Measurements from ENCODE around the gene COL6A3.

COL6A3 gene

DNA sequence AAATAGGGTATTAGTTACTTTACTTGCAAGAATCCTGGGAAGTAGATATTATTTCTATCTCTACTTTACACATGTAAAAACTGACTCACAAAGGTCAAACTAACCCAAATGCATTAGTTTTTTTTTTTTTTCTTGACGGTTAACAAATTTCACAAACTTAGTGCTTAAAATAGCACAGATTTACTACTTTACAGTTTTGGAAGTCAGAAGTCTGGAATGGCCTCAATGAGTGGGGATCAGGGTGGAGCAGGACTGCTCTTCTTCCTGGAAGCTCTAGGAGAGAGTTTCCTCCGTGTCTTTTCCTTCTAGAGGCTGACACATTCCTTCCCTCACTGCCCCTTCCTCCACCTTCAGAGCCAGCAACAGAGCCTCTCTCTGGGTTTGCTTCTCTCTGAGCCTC lies 117.2 kb downstream of the COL6A3 start:
- DNase-seq (ENCODE audit: low read depth) = no peak

DNA sequence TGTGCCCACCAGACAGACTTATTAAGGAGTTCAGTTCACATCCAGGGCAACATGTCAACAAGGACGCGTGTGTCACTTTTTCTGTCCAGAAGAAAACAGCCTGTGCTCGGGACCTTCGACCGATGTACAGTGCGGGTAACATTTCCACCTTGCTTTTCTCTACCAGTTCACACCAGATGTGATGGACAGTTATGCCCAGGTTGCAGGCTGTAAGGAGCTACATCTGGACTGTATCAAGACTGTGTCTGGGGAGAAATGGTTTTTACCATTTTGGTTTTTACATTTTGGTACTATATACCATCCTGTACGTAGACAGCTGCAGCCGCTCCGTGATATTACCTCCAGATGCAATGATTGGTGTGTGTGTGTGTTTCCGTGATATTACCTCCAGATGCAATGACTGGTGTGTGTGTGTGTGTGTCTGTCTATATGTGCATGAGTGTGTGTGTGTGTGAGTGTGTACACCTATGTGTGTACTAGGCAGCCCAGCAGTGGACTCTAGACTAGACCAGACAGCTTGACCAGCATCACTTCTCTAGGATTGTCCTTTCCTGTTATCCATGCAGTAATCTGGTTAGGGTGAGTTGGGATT lies 118.0 kb downstream of the COL6A3 start:
- DNase-seq (ENCODE audit: low read depth) = no peak

DNA sequence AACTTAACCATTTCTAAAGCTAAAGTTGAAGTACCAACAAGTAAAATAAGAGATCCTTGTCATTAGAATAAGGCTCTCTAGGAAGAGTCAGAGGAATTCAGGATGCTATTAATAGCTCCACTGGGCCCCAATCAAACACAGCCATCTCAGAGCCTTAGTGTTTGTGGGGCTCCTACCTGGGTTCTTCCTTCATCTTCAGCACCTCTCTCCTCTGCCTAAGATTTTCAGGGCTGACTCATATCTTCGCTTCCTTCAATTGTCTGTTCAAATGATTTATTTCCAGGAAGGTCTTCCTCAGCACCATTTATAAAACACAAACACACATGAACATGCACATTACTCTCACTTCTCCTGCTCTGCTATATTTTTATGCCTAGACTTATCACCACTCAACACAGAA lies 119.5 kb downstream of the COL6A3 start:
- no peak for DNase-seq (ENCODE audit: low read depth)

DNA sequence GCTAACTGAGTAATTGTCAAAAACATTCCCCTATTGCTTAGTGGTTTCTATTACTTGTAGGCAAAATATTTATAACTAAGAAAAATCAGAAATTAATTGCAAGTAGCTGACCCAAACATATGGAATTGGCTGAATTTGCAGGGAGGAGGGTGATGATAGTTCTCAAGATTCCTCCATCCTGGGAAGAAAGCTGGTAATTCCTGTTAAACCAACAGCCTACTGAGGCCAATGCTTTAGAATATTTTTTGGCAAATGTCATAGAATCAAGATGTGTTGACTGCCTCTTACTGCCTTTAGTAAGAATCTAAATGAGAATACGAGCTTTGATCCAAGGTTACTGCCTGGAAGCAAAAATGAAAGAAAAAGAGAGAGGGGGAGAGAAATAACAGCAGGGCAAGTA lies 120.0 kb downstream of the COL6A3 start:
- no peak for DNase-seq (ENCODE audit: low read depth)

DNA sequence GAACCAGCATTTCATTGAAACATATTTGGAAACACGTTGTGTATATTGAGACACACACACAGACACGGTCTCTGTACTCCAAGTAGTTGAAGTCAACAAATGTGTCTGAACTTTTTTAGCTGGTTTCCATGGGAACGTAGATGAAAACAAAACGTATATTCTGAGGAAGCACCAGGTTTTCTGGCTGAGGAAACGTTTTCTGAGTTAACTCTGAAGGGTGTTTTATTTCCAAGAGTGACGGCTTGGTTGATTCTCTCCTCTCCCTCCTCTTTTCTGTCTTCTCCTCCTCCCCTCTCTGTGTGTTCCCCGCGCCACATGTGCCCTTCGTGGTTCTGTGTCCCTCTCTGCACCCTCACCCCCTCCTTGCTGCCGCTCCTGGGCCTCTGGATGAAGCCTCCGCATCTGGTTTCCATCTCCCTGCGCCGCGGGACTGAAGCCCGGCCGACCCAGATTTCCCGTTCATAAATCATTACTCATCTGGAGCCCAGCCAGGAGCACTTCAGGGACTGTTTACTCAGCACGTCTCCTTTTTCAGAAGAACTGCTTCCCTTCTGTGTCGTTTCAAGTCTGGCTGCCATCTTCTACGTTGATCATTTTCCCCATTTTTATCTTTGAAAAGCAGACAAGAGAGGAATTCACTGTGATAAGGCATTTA lies 122.7 kb downstream of the COL6A3 start:
- no peak for DNase-seq (ENCODE audit: low read depth)

DNA sequence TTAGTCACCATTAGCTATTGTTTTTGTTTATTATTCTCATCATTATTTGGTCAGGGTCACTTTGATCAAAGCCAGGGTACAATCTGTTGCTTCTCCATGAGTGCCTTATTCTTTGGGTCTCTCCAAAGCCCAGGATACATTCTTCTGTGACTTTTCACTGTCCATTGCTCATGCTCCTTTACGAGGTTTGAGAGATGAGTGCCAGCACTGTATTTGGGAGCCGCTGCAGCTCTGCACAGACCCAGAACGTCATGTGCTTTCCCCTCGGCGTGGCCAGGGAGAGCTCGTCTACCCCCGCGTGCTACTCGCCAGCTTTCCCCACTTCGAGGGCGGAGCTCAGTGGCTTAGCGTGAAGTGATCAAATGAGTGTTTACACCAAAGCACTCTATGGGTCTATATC lies 123.7 kb downstream of the COL6A3 start:
- no peak for DNase-seq (ENCODE audit: low read depth)

DNA sequence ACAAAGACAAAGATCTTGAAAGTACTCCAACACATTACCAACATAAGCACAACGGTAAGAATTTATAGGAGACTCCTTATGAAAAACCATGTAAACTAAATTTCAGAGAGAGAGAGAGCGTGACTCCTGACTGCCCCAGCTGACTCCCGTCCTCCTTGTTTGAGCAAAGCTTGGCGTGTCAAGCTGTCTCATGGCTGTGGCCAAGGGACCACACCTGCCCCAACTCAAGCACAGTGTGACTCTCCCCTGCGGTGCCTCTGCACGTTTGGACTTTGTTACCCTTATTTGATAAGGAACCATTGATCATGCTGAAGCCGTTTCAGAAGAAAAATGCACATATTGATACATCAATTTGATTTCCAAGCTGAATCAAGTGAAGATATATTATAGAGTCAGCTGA lies 124.8 kb downstream of the COL6A3 start:
- no peak for DNase-seq (ENCODE audit: low read depth)

DNA sequence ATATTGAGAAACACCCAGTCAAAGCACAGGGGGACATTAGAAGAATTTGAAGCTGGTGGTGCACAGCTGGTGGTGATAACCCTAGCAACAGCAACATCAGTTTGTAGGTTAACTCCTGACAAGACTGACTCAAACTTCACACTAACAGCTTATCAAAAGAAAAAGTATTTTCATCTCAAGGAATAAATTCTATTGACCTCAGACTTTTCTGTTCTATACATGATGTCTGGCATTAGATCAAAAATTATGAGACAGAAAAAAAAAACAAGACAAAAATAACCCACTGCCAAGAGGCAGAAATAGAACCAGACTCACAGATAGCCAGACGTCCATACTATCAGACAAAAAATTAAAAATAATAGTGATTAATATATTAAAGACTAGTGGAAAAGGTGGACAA lies 126.1 kb downstream of the COL6A3 start:
- DNase-seq (ENCODE audit: low read depth) = no peak

DNA sequence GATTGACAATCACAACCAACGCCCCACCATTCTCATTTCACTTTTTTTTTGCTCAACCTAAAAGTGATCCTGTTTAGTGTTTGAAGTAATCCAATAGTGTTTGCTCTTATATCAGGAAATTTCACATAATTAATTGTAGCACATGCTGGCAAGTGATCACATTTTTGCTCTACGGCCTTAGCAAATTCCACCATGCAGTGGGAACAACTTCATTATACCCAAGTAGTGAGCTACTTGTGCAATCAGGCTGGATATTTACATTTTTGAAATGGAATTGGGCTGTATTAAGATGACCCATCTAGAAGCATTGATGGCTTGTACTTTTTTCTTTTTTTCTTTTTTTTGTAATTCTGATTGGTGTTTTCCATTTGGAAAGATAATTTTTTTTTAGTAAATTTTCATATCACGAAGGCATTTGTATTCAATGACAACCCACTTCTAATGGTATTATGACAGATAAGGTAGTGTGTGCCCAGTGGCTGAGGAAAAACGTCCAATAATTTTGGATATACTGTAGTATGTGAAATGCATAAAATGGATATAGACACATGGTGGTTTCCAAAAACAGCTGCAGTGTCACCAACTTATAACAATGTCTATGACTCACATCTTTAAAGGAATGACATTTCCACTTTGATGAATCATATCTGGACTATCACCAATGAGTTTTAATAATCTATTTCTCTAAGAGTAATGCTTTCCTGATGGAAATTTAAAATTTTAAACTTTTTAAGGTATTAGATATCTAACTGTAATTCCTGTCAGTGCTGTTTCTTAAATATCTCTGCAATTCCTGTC lies 130.6 kb downstream of the COL6A3 start:
- no peak for DNase-seq (ENCODE audit: low read depth)

DNA sequence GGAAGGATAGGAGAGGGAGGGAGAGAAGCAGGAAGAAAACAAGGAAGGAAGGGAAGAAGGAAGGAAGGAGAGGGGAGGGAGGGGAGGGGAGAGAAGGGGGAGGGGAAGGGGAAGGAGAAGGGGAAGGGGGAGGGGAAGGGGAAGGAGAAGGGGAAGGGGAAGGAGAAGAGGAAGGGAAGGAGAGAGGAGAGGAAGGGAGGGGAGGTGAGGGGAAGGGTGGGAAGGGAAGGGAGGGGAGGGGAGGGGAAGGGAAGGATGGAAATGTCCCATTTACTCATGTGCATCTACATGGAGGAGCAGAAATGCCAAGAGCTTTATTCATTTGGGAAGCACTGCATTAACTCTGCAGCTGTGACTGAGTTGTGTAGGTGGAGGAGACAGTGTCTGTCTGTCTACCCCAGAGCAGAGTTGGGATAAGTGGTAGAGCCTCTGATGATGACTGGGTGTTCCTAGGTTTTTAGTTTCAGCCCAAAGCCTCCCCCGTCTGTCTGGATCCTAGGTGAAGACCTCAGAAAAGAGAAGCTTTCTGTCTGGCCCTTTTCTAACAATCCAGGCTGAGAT lies 131.3 kb downstream of the COL6A3 start:
- no peak for DNase-seq (ENCODE audit: low read depth)

DNA sequence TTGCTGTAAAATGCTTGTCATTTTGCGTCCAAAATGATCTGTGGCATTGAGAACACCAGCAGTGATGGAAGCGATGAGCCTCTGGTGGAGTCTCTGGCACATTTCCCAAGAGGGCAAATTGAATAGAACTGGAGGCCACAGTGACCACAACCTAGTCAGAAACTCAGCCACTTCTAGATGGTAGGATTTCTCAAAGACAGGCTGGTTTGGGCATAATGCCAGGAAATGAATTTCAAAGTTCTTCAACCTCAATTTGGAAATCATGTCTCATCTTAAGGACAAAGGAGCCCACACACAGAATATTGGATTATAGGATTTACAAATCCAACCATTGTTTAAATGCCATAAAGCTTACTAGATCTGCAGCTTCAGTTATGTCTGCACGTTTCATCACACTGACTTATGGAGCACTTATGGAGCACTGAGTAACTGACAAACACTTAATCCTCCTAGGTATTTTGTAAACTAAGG lies 132.1 kb downstream of the COL6A3 start:
- no peak for DNase-seq (ENCODE audit: low read depth)

DNA sequence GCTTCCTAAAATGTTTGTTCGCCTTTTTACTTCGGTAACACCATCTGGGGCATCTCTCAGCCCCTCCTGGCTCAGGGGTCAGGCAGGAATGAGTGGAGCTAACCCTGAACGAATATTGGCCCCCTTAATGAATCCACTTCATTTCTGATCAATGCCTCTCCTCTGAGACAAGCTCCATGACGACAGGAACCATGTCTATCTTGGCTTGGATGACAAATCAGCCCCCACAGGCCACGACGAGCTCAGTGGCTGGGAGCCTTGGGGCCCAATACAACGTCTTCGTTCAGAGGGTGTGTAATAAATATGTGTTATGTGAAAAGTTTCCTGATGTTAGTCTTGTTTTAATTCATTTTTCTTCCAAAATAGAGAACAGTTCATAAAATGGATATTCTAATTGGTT lies 133.0 kb downstream of the COL6A3 start:
- DNase-seq (ENCODE audit: low read depth) = no peak

DNA sequence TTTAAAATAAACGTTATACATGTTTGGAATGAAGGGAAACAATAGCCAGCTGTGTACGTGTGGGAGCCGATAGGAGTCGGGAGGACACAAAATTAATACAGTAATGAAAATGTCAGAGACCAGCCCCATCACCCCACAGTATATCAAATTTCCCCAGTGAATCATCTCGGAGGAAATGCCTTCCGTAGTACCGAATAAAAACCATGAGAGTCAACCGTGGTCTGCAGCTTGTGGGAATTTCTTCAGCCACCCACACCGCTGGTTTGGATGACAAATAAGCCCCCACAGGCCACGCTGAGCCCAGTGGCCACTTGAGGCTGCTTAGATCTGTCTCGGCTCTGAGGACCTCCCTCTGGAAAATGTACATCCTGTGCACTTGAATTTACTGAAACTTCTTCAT lies 133.7 kb downstream of the COL6A3 start:
- DNase-seq (ENCODE audit: low read depth) = no peak

DNA sequence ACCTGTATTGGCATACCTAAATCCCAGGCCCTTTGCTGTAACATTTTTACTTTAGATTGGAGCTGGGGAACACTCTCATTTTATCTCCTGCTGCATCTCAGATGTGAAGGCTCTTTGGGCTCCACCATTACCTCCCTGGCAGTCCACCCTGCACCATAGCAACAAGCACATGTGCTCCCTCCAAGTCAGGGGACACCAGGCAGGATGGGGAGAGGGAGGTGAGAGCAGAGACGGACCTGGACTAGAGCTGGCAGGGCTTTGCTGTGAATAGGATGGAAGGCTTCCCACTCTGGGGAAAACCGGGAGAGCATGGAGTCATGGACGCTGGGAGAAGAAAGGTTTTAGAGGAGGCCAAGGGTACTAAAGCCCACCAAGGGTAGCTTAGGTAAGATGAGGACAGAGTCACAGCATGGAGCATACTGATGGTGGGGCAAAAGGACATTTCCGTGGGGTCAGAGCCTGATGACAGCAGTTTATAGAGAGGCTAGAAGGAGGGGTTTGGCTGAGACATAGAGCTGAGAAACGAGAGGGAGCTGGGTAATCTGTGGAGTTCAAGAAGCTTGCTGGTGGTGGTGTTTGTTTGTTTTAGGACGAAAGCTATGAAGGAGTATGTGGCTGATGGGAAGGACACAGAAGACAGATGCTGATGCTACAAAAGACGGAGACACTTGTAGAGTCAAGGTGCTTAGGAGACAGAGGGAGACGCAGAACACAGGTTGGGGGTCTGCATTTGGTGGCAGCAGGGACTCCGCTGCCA lies 134.8 kb downstream of the COL6A3 start:
- DNase-seq (ENCODE audit: low read depth) = no peak

DNA sequence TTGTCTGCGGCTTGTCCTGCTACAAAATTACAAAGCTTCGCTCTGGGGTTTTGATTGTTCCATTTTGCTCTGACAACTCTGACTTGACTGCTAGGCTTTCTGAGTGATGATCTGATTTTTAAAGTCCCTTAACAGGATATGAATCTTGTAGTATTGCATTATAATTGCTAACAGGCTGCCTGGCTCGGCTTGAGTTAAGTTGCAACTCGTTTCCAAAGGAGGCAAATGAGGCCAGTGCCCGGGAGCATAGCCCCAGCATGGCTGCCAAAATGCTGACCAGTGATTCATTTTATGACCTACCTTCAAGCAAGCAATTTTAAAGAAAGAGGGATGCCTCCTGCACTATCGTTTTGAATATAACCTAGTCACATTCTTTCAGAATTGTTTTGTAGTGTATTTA lies 135.4 kb downstream of the COL6A3 start:
- no peak for DNase-seq (ENCODE audit: low read depth)

DNA sequence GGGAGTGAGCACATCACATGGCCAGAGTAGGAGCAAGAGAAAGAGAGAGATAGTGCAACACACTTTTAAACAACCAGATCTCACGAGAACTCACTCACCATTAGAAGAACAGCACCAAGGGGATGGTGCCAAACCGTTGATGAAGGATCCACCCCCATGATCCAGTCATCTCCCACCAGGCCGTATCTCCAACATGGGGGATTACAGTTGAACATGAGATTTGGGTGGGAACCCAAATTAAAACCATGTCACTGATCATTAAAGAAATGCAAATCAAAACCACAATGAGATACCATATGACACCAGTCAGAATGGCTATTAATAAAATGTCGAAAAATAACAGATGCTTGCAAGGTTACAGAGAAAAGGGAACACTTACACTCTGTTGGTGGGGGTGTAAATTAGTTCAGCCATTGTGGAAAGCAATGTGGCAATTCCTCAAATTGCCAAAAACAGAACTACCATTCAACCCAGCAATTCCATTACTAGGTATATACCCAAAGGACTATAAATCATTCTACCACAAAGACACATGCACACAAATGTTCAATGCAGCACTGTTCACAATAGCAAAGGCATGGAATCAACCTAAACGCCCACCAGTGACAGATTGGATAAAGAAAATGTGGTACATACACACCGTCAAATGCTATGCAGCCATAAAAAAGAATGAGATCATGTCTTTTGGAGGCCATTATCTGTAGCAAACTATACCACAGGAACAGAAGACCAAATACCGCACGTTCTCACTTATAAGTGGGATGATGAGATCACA lies 137.1 kb downstream of the COL6A3 start:
- no peak for DNase-seq (ENCODE audit: low read depth)

Measured in stimulated activated CD8-positive, alpha-beta memory T cell treated with anti-CD3 and anti-CD28 coated beads, Interleukin-15, amount 100 ng/mL, for 24 hours (primary cell).